HL-60 (cell line): ENCODE measurements around the gene CACNA1I.

Source experiments
- DNase-seq, 2 experiments: peaks; one replicate each; pipeline ENCODE4 v3.0.0-alpha.2; 2010 to 2020; ENCODE audit warnings: low read depth in 1 of 2, low spot score in 1 of 2
- H3K27ac ChIP-seq: fragments of 250-450 bp; sonication (Bioruptor Pico); replicated peaks from 2 replicates; pipeline ENCODE4 v1.5.1; 2020; ENCODE audit warnings: mild to moderate bottlenecking, moderate library complexity
- H3K27me3 ChIP-seq: fragments of 250-450 bp; sonication (Bioruptor Pico); 2 replicates; pipeline ENCODE4 v1.5.1; 2021; ENCODE audit warnings: mild to moderate bottlenecking, moderate library complexity; ENCODE audit not compliant: insufficient read depth, poor library complexity, severe bottlenecking
- H3K4me3 ChIP-seq: replicated peaks from 2 replicates; pipeline ENCODE4 v1.5.1; 2011; ENCODE audit warnings: mild to moderate bottlenecking, control low read depth, low read length; ENCODE audit not compliant: insufficient read depth
- GABPA ChIP-seq: IDR thresholded peaks from 2 replicates; pipeline ENCODE4 v1.6.1; 2012; ENCODE audit warnings: low read depth
- POLR2AphosphoS5 ChIP-seq: IDR thresholded peaks from 2 replicates; pipeline ENCODE4 v1.6.1; 2012; ENCODE audit warnings: low read depth
- REST ChIP-seq: IDR thresholded peaks from 2 replicates; pipeline ENCODE4 v1.6.1; 2012; ENCODE audit warnings: low read depth; ENCODE audit not compliant: insufficient replicate concordance
- SPI1 ChIP-seq: IDR thresholded peaks from 2 replicates; pipeline ENCODE4 v1.6.1; 2012; ENCODE audit warnings: low read depth, mild to moderate bottlenecking, borderline replicate concordance
- TF ChIP-seq, protein P1 (sequence below): IDR thresholded peaks from one replicate; pipeline ENCODE4 v1.5.1; 2011; ENCODE audit warnings: low read length, control low read depth, inconsistent platforms; ENCODE audit not compliant: insufficient read depth

Gene CACNA1I

DNA sequence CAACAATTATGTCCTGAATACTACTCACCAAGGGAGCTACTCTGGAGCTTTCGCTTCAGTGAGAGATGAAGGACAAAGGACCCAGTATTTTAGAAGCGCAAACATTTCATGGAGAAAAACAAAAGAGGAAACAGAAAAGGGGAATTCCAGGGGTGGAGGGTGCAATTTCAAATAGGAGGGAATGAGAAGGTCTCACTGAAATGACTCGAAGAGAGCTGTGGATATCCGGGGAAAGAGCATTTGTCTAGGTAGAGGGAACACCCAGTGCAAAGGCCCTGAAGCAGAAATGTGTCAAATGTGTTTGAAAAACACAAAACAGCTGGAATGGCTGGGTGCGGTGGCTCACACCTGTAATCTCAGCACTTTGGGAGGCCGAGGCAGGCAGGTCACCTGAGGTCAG is 40.4 kb upstream of the CACNA1I start:
- DNase-seq: no peak
- Histone ChIP-seq H3K27me3 (no peaks in the 10 kb centered on the region), H3K27ac (peak overlapping the region; percentile 83), H3K4me3 (no peak overlapping the region)
- TF ChIP-seq GABPA (no peak), REST (no peak), SPI1 (no peak), POLR2AphosphoS5 (no peak)
- TF ChIP-seq, protein P1, sequence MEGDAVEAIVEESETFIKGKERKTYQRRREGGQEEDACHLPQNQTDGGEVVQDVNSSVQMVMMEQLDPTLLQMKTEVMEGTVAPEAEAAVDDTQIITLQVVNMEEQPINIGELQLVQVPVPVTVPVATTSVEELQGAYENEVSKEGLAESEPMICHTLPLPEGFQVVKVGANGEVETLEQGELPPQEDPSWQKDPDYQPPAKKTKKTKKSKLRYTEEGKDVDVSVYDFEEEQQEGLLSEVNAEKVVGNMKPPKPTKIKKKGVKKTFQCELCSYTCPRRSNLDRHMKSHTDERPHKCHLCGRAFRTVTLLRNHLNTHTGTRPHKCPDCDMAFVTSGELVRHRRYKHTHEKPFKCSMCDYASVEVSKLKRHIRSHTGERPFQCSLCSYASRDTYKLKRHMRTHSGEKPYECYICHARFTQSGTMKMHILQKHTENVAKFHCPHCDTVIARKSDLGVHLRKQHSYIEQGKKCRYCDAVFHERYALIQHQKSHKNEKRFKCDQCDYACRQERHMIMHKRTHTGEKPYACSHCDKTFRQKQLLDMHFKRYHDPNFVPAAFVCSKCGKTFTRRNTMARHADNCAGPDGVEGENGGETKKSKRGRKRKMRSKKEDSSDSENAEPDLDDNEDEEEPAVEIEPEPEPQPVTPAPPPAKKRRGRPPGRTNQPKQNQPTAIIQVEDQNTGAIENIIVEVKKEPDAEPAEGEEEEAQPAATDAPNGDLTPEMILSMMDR: no peak

- H3K27ac ChIP-seq: peak overlapping the region; percentile 93
- H3K27me3 ChIP-seq: no peaks in the 10 kb centered on the region
- H3K4me3 ChIP-seq: peak overlapping the region; percentile 62
- DNase-seq: peak; percentile 73 to 85
- TF ChIP-seq, protein P1: no peak
- TF ChIP-seq GABPA (no peak), SPI1 (no peak), POLR2AphosphoS5 (no peak), REST (no peak)
These were observed 39.7 kb upstream of the CACNA1I start for GRCh38 chr22:39530692-39531331.

DNA sequence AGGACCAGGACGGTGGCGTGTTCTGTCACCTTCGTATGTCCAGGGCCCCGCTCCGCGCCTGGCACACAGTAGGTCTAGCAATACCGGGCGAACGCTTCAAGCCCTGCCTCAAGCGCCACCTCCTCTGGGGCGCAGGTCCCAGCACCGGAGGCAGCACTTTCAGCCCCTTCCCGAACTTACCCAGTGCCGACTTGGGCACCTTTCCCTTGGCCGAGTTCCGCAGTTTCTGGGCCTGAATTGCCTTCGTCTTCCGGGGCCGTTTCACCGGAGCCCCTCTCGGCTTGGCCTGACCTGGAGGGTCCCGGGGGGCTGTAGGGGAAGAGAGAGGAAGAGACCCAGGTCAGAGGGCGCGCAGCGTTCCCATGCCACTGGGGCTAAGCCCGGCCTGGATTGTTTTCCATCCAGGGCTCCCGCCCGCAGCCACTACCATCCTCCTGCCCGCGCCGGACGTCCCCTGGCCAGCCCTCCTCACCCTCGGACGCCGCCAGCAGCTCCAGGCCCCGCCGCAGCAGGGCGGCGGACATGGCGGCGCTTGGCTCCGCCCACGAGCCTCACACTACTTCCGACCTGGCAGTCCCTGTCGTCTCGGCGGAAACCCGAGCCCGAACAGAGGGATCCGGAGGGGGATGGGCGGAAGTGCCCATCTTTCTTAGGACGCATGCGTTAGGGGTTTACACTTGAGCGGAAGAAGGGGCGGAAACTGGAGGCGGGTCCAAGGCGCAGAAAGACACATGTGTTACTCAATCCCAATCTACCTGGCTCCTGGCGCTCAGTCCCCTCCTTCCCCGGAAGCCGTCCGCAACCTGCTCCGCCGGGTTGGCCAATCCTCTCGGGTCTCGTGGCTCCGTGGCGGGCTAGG is 38.1 kb upstream of the CACNA1I start, which contains the start of gene RPS19BP1:
RPS19BP1 (minus strand) TSS at position 534 of the 859 bp plus-strand sequence; CDS start at position 524, 10 bp downstream.
- DNase-seq: peak; percentile 100
- TF ChIP-seq, protein P1: no peak
- peak; percentile 82 for TF ChIP-seq POLR2AphosphoS5
- TF ChIP-seq SPI1: peak; percentile 85; the same call in 1 of the 2 replicates
- peak; percentile 93 for TF ChIP-seq GABPA
- TF ChIP-seq REST: peak; percentile 20
- Histone ChIP-seq H3K27ac (peak within 1 kb of the TSS; percentile 93), H3K4me3 (peak within 1 kb of the TSS; percentile 62), H3K27me3 (no peaks in the 10 kb centered on the region)
